Upper lobe of right lung (tissue), 1 donor: ENCODE results near the gene CYB5R3. TPM values are rescaled to one million over a fixed set of nuclear protein-coding genes. Genes with fewer than 3 reads are reported as not detected.
"Not testable (repeated sequence)": the region's sequence is repeated elsewhere in the genome, so short reads cannot be mapped to it uniquely, and the experiment has no call there.

Source experiments
- ATAC-seq: fragments of 200-7000 bp; cut with Tn5 transposase; one replicate; pipeline ENCODE4 v1.9.1; 2020; ENCODE audit warnings: mild to moderate bottlenecking, moderate library complexity
- DNase-seq: peaks from one replicate; pipeline ENCODE4 v3.0.0-alpha.2; 2020
- H3K27ac ChIP-seq: fragments of 200-600 bp; one replicate; pipeline ENCODE4 v1.8.0; 2022
- H3K27me3 ChIP-seq: fragments of 200-600 bp; one replicate; pipeline ENCODE4 v1.8.0; 2022; ENCODE audit warnings: mild to moderate bottlenecking
- H3K36me3 ChIP-seq: fragments of 200-600 bp; one replicate; pipeline ENCODE4 v1.8.0; 2022
- H3K4me1 ChIP-seq: fragments of 200-600 bp; one replicate; pipeline ENCODE4 v1.8.0; 2022
- H3K4me3 ChIP-seq: fragments of 200-600 bp; one replicate; pipeline ENCODE4 v1.8.0; 2022; ENCODE audit warnings: mild to moderate bottlenecking
- H3K9me3 ChIP-seq: fragments of 200-600 bp; one replicate; pipeline ENCODE4 v1.8.0; 2022
- CTCF ChIP-seq: fragments of 200-600 bp; IDR thresholded peaks from one replicate; pipeline ENCODE4 v1.8.0; 2022; ENCODE audit warnings: antibody characterized with exemption
- intact Hi-C: fragments of 100-400 bp; cut with DNase I; formaldehyde crosslinking; loops from one replicate; pipeline ENCODE4 v1.11.0; 2022
- total RNA-seq: library from RNA; stranded (reverse); fragmentation: NEBNext Ultra II Directional; extraction: Animal tissue kit (Norgen Biotek cat#: 25700); gene quantifications from one replicate; pipeline ENCODE4 v1.2.1, GENCODE V29; 2021
- donor health status: DM: no; HTN: yes; CAD: no; lungs with severe emphysema.

Gene CYB5R3
- total RNA-seq, 1 donor from 2014 or later, result 251 TPM

GRCh38 chr22:42619261-42620063, 29.7 kb downstream of the CYB5R3 start:
- TF ChIP-seq CTCF, result no peak
- H3K27ac ChIP-seq, result peak overlapping the region; percentile 6
- H3K4me3 ChIP-seq, result no peak overlapping the region
- peaks cover 17% of the 10 kb centered on the region for H3K4me1 ChIP-seq
- ATAC-seq, result no peak
- peaks cover 29% of the 10 kb centered on the region for H3K36me3 ChIP-seq
- H3K9me3 ChIP-seq, result no peaks in the 10 kb centered on the region
- H3K27me3 ChIP-seq, result no peaks in the 10 kb centered on the region
- DNase-seq, result no peak
- intact Hi-C loops, result no loop called here

GRCh38 chr22:42617155-42617983, 31.8 kb downstream of the CYB5R3 start:
- peaks cover 10% of the 10 kb centered on the region for H3K36me3 ChIP-seq
- TF ChIP-seq CTCF, result no peak
- no peaks in the 10 kb centered on the region for H3K9me3 ChIP-seq
- H3K4me1 ChIP-seq, result peaks cover 30% of the 10 kb centered on the region
- intact Hi-C loops, result no loop called here
- H3K27ac ChIP-seq, result no peak overlapping the region
- ATAC-seq, result no peak
- H3K4me3 ChIP-seq, result no peak overlapping the region
- no peaks in the 10 kb centered on the region for H3K27me3 ChIP-seq
- no peak for DNase-seq

GRCh38 chr22:42615860-42616175, 33.4 kb downstream of the CYB5R3 start:
- peaks cover 46% of the 10 kb centered on the region for H3K4me1 ChIP-seq
- H3K9me3 ChIP-seq, H3K27me3 ChIP-seq, intact Hi-C loops, ATAC-seq, DNase-seq: not testable (repeated sequence)
- peaks cover 13% of the 10 kb centered on the region for H3K36me3 ChIP-seq
- H3K27ac ChIP-seq, result peak overlapping the region; percentile 100
- H3K4me3 ChIP-seq, result peak overlapping the region; percentile 69

- no peaks in the 10 kb centered on the region for H3K27me3 ChIP-seq
- peak overlapping the region; percentile 100 for H3K27ac ChIP-seq
- DNase-seq (peak; percentile 87), ATAC-seq (peak; percentile 69)
- H3K4me1 ChIP-seq, result peaks cover 51% of the 10 kb centered on the region
- TF ChIP-seq CTCF, result no peak
- intact Hi-C loops, result no loop called here
- H3K36me3 ChIP-seq, result peaks cover 13% of the 10 kb centered on the region
- peak overlapping the region; percentile 69 for H3K4me3 ChIP-seq
- H3K9me3 ChIP-seq, result no peaks in the 10 kb centered on the region
These were observed 33.9 kb downstream of the CYB5R3 start for GRCh38 chr22:42615092-42615859.

GRCh38 chr22:42614312-42615091, 34.7 kb downstream of the CYB5R3 start, which contains the start of gene POLDIP3:
TSS of gene POLDIP3 (minus strand) at chr22:42614883. CDS start at chr22:42614857, 26 bp downstream.
- H3K4me3 ChIP-seq, result peak within 1 kb of the TSS; percentile 69
- ATAC-seq (peak; percentile 92), DNase-seq (peak; percentile 100)
- H3K9me3 ChIP-seq, result no peaks in the 10 kb centered on the region
- TF ChIP-seq CTCF, result no peak
- H3K4me1 ChIP-seq, result peaks cover 59% of the 10 kb centered on the region
- peak within 1 kb of the TSS; percentile 100 for H3K27ac ChIP-seq
- intact Hi-C loops, result no loop called here
- peaks cover 6% of the 10 kb centered on the region for H3K36me3 ChIP-seq
- no peaks in the 10 kb centered on the region for H3K27me3 ChIP-seq
